Measurements from ENCODE around the gene POLR2B.

The POLR2B gene

DNA sequence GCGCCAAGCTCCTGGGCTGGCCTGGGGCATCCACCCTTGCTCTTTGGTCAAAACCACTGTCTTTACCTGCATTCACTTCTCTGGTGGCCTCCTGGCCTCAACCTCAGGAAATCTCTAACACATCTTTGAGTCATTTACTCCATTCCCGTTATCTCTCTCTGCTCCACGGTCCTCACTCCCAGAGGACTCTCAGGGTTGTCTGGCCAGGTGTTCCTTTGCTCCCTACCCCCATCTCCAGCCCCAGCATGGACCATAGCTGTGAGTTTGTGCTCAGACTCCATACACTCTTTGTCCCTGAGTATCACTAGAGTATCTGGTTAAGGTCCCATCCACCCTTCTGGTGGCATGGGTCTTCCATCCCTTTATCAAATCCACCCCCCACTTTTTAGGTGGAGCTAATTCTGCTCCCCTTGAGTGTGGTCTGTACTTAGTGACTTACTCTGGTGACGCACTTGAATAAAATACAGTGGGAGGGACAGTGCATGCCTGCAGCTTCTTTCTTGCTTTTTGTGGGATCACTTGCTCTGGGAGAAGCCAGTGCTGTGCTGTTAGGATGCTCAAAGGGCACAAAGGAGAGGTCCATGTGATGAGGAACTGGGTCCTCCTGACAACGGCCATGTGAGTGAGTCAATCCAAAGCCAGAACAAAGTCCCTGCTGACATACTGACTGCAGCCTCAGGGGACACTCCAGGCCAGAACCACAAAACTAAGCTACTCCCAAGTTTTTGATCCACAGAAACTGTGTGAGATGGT, 87.2 kb downstream of the POLR2B start:
- H3K4me1 ChIP-seq (ENCODE audit: insufficient read depth, low read length): peaks cover 4% of the 10 kb centered on the region

DNA sequence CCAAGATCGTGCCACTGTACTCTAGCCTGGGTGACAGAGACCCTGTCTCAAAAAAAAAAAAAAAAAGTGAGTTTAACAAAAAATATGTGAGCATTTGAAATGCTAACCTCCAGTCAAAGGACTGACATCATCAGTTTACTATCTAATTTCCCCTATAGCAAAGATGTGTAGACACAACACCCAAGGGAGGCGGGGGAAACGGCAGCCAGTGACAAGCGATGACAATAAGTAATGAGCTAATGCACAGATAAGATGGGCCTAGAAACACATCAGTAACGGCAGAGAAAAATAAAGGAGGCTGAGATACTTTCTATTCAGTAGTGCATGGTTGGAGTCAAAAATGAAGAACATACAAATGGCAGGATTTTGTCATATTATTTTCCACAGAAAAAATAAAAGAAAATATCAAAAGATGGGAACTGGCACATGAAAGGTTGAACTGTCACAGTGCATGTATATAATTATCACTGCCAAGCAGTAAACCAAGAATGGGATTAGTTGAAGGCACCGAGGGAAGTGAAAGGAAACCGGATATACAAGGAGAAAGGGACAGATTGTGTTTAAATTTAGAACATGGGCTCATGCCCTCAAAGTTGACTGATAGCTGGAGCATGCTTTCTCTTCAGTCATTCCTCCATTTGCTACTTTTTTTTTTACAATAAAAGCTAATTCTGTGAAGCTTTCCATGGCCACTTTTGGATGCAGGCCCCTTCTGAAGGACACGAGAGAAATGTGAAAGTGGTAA, 89.7 kb downstream of the POLR2B start:
- Histone ChIP-seq H3K4me3 (ENCODE audit: low read length) (no peak overlapping the region), H3K36me3 (ENCODE audit: insufficient read depth, low read length) (no peaks in the 10 kb centered on the region), H3K4me1 (ENCODE audit: insufficient read depth, low read length) (no peaks in the 10 kb centered on the region), H3K27me3 (ENCODE audit: insufficient read depth, low read length) (no peaks in the 10 kb centered on the region), H3K9me3 (ENCODE audit: low read length) (no peaks in the 10 kb centered on the region), H2AFZ (ENCODE audit: low read depth, low read length) (no peak overlapping the region)

More for the DNA sequence above, 87.2 kb downstream of the POLR2B start:
- no peaks in the 10 kb centered on the region for H3K27me3 ChIP-seq (ENCODE audit: insufficient read depth, low read length)
- H3K36me3 ChIP-seq (ENCODE audit: insufficient read depth, low read length): no peaks in the 10 kb centered on the region
- no peak overlapping the region for H2AFZ ChIP-seq (ENCODE audit: low read depth, low read length)
- H3K9me3 ChIP-seq (ENCODE audit: low read length): no peaks in the 10 kb centered on the region
- no peak overlapping the region for H3K4me3 ChIP-seq (ENCODE audit: low read length)

GRCh38 chr4:57070461-57070860, 91.8 kb downstream of the POLR2B start:
- H3K9me3 ChIP-seq (ENCODE audit: low read length): no peaks in the 10 kb centered on the region

GRCh38 chr4:57071326-57071725, 92.6 kb downstream of the POLR2B start:
- Histone ChIP-seq H3K4me3 (ENCODE audit: low read length) (no peak overlapping the region), H3K27me3 (ENCODE audit: insufficient read depth, low read length) (no peaks in the 10 kb centered on the region)

More at GRCh38 chr4:57070461-57070860, 91.8 kb downstream of the POLR2B start:
- H2AFZ ChIP-seq (ENCODE audit: low read depth, low read length): no peak overlapping the region
- no peaks in the 10 kb centered on the region for H3K27me3 ChIP-seq (ENCODE audit: insufficient read depth, low read length)
- no peak overlapping the region for H3K4me3 ChIP-seq (ENCODE audit: low read length)
- no peaks in the 10 kb centered on the region for H3K36me3 ChIP-seq (ENCODE audit: insufficient read depth, low read length)
- H3K4me1 ChIP-seq (ENCODE audit: insufficient read depth, low read length): no peaks in the 10 kb centered on the region

GRCh38 chr4:57073559-57073958, 94.9 kb downstream of the POLR2B start:
- no peaks in the 10 kb centered on the region for H3K9me3 ChIP-seq (ENCODE audit: low read length)
- no peaks in the 10 kb centered on the region for H3K27me3 ChIP-seq (ENCODE audit: insufficient read depth, low read length)
- peaks cover 7% of the 10 kb centered on the region for H3K4me1 ChIP-seq (ENCODE audit: insufficient read depth, low read length)
- H2AFZ ChIP-seq (ENCODE audit: low read depth, low read length): no peak overlapping the region
- no peak overlapping the region for H3K4me3 ChIP-seq (ENCODE audit: low read length)
- no peaks in the 10 kb centered on the region for H3K36me3 ChIP-seq (ENCODE audit: insufficient read depth, low read length)

More at GRCh38 chr4:57071326-57071725, 92.6 kb downstream of the POLR2B start:
- H3K36me3 ChIP-seq (ENCODE audit: insufficient read depth, low read length): no peaks in the 10 kb centered on the region
- H3K9me3 ChIP-seq (ENCODE audit: low read length): no peaks in the 10 kb centered on the region
- no peaks in the 10 kb centered on the region for H3K4me1 ChIP-seq (ENCODE audit: insufficient read depth, low read length)
- H2AFZ ChIP-seq (ENCODE audit: low read depth, low read length): no peak overlapping the region

GRCh38 chr4:57074744-57075143, 96.0 kb downstream of the POLR2B start:
- Histone ChIP-seq H3K4me3 (ENCODE audit: low read length) (no peak overlapping the region), H3K4me1 (ENCODE audit: insufficient read depth, low read length) (peaks cover 17% of the 10 kb centered on the region), H3K27me3 (ENCODE audit: insufficient read depth, low read length) (no peaks in the 10 kb centered on the region), H3K9me3 (ENCODE audit: low read length) (no peaks in the 10 kb centered on the region), H3K36me3 (ENCODE audit: insufficient read depth, low read length) (no peaks in the 10 kb centered on the region), H2AFZ (ENCODE audit: low read depth, low read length) (no peak overlapping the region)

DNA sequence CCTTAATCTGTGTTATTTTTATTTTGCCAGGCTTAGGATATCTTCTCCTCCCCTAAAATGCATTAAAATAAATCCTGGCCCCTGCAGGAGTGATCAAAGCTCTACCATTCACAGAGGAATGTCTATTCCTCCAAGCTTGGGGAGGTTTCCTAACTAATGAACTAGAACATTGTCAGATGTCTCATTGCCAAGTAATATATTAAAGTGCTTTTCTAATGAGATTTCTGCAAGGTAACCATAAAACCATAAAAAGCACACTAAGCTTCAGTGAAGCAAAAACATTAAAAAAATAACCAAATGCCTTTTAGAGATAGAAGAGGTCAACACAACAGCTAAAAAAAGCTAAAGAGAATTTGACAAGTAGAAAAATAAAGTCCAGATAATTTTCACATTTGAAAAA, 96.7 kb downstream of the POLR2B start:
- no peaks in the 10 kb centered on the region for H3K9me3 ChIP-seq (ENCODE audit: low read length)
- no peaks in the 10 kb centered on the region for H3K36me3 ChIP-seq (ENCODE audit: insufficient read depth, low read length)
- no peak overlapping the region for H2AFZ ChIP-seq (ENCODE audit: low read depth, low read length)
- H3K4me3 ChIP-seq (ENCODE audit: low read length): no peak overlapping the region
- H3K27me3 ChIP-seq (ENCODE audit: insufficient read depth, low read length): no peaks in the 10 kb centered on the region
- peaks cover 17% of the 10 kb centered on the region for H3K4me1 ChIP-seq (ENCODE audit: insufficient read depth, low read length)

- H3K36me3 ChIP-seq (ENCODE audit: insufficient read depth, low read length): no peaks in the 10 kb centered on the region
- peaks cover 23% of the 10 kb centered on the region for H3K4me1 ChIP-seq (ENCODE audit: insufficient read depth, low read length)
- no peaks in the 10 kb centered on the region for H3K27me3 ChIP-seq (ENCODE audit: insufficient read depth, low read length)
- H3K9me3 ChIP-seq (ENCODE audit: low read length): no peaks in the 10 kb centered on the region
- no peak overlapping the region for H2AFZ ChIP-seq (ENCODE audit: low read depth, low read length)
- H3K4me3 ChIP-seq (ENCODE audit: low read length): no peak overlapping the region
Observed at GRCh38 chr4:57076646-57077045, 98.0 kb downstream of the POLR2B start.

- no peaks in the 10 kb centered on the region for H3K36me3 ChIP-seq (ENCODE audit: insufficient read depth, low read length)
- no peaks in the 10 kb centered on the region for H3K9me3 ChIP-seq (ENCODE audit: low read length)
- H3K4me3 ChIP-seq (ENCODE audit: low read length): no peak overlapping the region
- H3K27me3 ChIP-seq (ENCODE audit: insufficient read depth, low read length): no peaks in the 10 kb centered on the region
- peaks cover 24% of the 10 kb centered on the region for H3K4me1 ChIP-seq (ENCODE audit: insufficient read depth, low read length)
- no peak overlapping the region for H2AFZ ChIP-seq (ENCODE audit: low read depth, low read length)
Observed at GRCh38 chr4:57077550-57078343, 99.1 kb downstream of the POLR2B start.

GRCh38 chr4:57078685-57079521, 100.2 kb downstream of the POLR2B start:
- no peak overlapping the region for H3K4me3 ChIP-seq (ENCODE audit: low read length)
- H3K4me1 ChIP-seq (ENCODE audit: insufficient read depth, low read length): peaks cover 24% of the 10 kb centered on the region
- no peaks in the 10 kb centered on the region for H3K36me3 ChIP-seq (ENCODE audit: insufficient read depth, low read length)
- H2AFZ ChIP-seq (ENCODE audit: low read depth, low read length): no peak overlapping the region
- H3K9me3 ChIP-seq (ENCODE audit: low read length): no peaks in the 10 kb centered on the region
- no peaks in the 10 kb centered on the region for H3K27me3 ChIP-seq (ENCODE audit: insufficient read depth, low read length)

Data from neuron (in vitro differentiated cells).